Chondrocyte (in vitro differentiated cells): ENCODE data around the gene ZNF519. TPM values are rescaled to one million over a fixed set of nuclear protein-coding genes. Genes with fewer than 3 reads are reported as not detected.
A peak's percentile ranks its signal among the peaks of the same experiment; 100 is the strongest.

Source experiments
- DNase-seq: peaks from one replicate; pipeline ENCODE4 v3.0.0; 2021; ENCODE audit warnings: mixed read lengths, low spot score
- H3K27ac Mint-ChIP-seq: one replicate; pipeline ENCODE4 v1.8.0; 2021; ENCODE audit warnings: mild to moderate bottlenecking, moderate library complexity, mixed read lengths; ENCODE audit not compliant: unreplicated experiment
- H3K27me3 Mint-ChIP-seq: 2 replicates; pipeline ENCODE4 v1.8.0; 2021; ENCODE audit warnings: low read depth, mixed read lengths
- H3K36me3 Mint-ChIP-seq: 2 replicates; pipeline ENCODE4 v1.8.0; 2021; ENCODE audit warnings: low read depth, mixed read lengths
- H3K4me1 Mint-ChIP-seq: 2 replicates; pipeline ENCODE4 v1.8.0; 2021; ENCODE audit warnings: low read depth, mild to moderate bottlenecking, mixed read lengths
- H3K4me3 Mint-ChIP-seq: one replicate; pipeline ENCODE4 v1.8.0; 2021; ENCODE audit warnings: mild to moderate bottlenecking, moderate library complexity, mixed read lengths; ENCODE audit not compliant: unreplicated experiment
- H3K9me3 Mint-ChIP-seq: 2 replicates; pipeline ENCODE4 v1.8.0; 2021; ENCODE audit warnings: low read depth, mixed read lengths
- total RNA-seq: library from RNA; stranded (reverse); gene quantifications from 3 replicates; pipeline ENCODE4 v1.2.1, GENCODE V29; 2021
- TF ChIP-seq, protein P1 (sequence below): fragments of 200-600 bp; sonication (generic); IDR thresholded peaks from 2 replicates; pipeline ENCODE4 v1.5.0; 2021; ENCODE audit warnings: antibody characterized with exemption, mild to moderate bottlenecking, moderate library complexity

The ZNF519 gene
- total RNA-seq, 1 donor from 2014 or later = 2.9 TPM

GRCh38 chr18:14092625-14093306 lies 39.5 kb downstream of the ZNF519 start:
- TF ChIP-seq, protein P1, sequence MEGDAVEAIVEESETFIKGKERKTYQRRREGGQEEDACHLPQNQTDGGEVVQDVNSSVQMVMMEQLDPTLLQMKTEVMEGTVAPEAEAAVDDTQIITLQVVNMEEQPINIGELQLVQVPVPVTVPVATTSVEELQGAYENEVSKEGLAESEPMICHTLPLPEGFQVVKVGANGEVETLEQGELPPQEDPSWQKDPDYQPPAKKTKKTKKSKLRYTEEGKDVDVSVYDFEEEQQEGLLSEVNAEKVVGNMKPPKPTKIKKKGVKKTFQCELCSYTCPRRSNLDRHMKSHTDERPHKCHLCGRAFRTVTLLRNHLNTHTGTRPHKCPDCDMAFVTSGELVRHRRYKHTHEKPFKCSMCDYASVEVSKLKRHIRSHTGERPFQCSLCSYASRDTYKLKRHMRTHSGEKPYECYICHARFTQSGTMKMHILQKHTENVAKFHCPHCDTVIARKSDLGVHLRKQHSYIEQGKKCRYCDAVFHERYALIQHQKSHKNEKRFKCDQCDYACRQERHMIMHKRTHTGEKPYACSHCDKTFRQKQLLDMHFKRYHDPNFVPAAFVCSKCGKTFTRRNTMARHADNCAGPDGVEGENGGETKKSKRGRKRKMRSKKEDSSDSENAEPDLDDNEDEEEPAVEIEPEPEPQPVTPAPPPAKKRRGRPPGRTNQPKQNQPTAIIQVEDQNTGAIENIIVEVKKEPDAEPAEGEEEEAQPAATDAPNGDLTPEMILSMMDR = no peak
- Mint-ChIP-seq H3K27ac (no peak overlapping the region), H3K27me3 (no peaks in the 10 kb centered on the region), H3K4me3 (no peak overlapping the region), H3K36me3 (no peaks in the 10 kb centered on the region), H3K9me3 (no peaks in the 10 kb centered on the region), H3K4me1 (no peaks in the 10 kb centered on the region)
- DNase-seq = no peak

- Mint-ChIP-seq H3K4me1 (no peaks in the 10 kb centered on the region), H3K9me3 (no peaks in the 10 kb centered on the region)
Observed at GRCh38 chr18:14089781-14090180, 42.5 kb downstream of the ZNF519 start.

DNA sequence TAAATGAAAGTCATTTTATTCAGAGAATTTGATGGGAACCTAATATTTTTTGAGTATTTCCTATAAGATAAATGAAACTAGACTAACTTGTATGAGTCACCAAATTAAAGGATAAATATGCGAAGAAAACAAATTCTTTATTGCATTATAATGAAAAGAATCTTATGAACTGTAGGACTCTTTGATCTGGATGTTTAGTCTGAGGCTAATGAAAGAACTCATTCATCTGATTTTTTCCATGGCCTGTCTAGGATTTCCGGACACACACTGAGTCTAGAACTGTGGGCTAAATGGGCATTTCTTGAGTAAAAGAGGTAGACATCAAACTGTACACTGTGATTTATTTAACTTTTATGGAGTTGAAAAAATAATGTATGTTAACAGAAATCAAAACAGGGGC lies 43.0 kb downstream of the ZNF519 start:
- no peaks in the 10 kb centered on the region for H3K4me1 Mint-ChIP-seq
- DNase-seq = no peak
- H3K27me3 Mint-ChIP-seq = no peaks in the 10 kb centered on the region
- H3K27ac Mint-ChIP-seq = no peak overlapping the region
- TF ChIP-seq, protein P1 = no peak
- H3K9me3 Mint-ChIP-seq = no peaks in the 10 kb centered on the region
- no peaks in the 10 kb centered on the region for H3K36me3 Mint-ChIP-seq
- H3K4me3 Mint-ChIP-seq = no peak overlapping the region

More at GRCh38 chr18:14089781-14090180, 42.5 kb downstream of the ZNF519 start:
- H3K4me3 Mint-ChIP-seq = no peak overlapping the region
- DNase-seq = no peak
- no peaks in the 10 kb centered on the region for H3K27me3 Mint-ChIP-seq
- H3K36me3 Mint-ChIP-seq = no peaks in the 10 kb centered on the region
- TF ChIP-seq, protein P1 = no peak
- H3K27ac Mint-ChIP-seq = no peak overlapping the region

- DNase-seq = no peak
- Mint-ChIP-seq H3K27ac (no peak overlapping the region), H3K36me3 (no peaks in the 10 kb centered on the region), H3K27me3 (no peaks in the 10 kb centered on the region), H3K4me3 (no peak overlapping the region), H3K9me3 (no peaks in the 10 kb centered on the region), H3K4me1 (no peaks in the 10 kb centered on the region)
- TF ChIP-seq, protein P1 = peak; percentile 83
Observed at GRCh38 chr18:14086458-14087231, 45.6 kb downstream of the ZNF519 start.

DNA sequence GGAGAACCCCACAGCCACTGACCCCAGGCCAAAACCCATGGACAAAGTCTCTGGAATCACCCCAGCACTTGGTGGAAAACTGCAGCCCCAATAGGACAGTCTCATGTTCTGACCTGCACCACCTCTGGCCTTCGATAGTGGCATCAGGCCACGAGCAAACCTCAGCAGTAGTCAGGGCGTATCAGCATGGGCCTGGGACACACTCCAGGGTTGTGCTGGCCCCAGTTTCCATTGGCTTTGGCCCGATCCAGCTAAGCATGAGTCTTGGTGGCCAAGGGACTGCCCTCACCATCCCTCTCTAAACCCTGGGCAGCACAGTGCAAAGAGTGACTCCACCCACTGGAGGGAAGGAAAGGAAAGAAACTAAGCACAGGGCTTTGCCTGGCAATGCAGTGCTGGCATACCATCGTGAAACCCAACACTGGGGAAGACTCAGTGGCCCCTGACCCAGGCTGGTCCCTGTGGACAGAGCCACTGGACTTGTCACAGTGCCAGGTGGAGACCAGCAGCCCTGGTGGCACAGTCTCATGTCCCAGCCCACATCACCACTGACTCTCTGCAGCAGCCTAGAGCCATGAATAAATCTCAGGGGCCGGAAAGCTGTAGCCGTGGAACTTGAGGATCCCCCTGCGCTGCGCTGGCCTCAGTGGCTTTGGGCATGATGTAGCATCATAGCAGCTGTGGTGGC lies 46.3 kb downstream of the ZNF519 start:
- H3K4me1 Mint-ChIP-seq = no peaks in the 10 kb centered on the region
- H3K27ac Mint-ChIP-seq = no peak overlapping the region
- no peak overlapping the region for H3K4me3 Mint-ChIP-seq
- no peaks in the 10 kb centered on the region for H3K27me3 Mint-ChIP-seq
- no peaks in the 10 kb centered on the region for H3K9me3 Mint-ChIP-seq
- DNase-seq = no peak
- H3K36me3 Mint-ChIP-seq = no peaks in the 10 kb centered on the region
- TF ChIP-seq, protein P1 = no peak
